Activated CD8-positive, alpha-beta memory T cell treated with anti-CD3 and anti-CD28 coated beads for 36 hours (primary cell): ENCODE data around the gene RBMS1. TPM values are rescaled to one million over a fixed set of nuclear protein-coding genes. Genes with fewer than 3 reads are reported as not detected.
"Not testable (repeated sequence)": the region's sequence is repeated elsewhere in the genome, so short reads cannot be mapped to it uniquely, and the experiment has no call there.

Source experiments
- CTCF ChIA-PET: fragments of 350-600 bp; sonication (Branson Sonifier 250); formaldehyde crosslinking; loops from one replicate; lab custom pipeline; 2021; ENCODE audit warnings: antibody characterized with exemption; lab: Charles Lee
- POLR2A ChIA-PET: fragments of 350-600 bp; sonication (Branson Sonifier 250); formaldehyde crosslinking; loops from one replicate; lab custom pipeline; 2021; ENCODE audit warnings: antibody characterized with exemption; lab: Charles Lee
- total RNA-seq, 2 experiments: library from RNA; stranded (reverse); gene quantifications; one replicate each; pipeline ENCODE4 v1.2.3, GENCODE V29; 2021

RBMS1 gene
- total RNA-seq, 2 experiments from 2014 or later: 40.5 to 42.1 TPM

DNA sequence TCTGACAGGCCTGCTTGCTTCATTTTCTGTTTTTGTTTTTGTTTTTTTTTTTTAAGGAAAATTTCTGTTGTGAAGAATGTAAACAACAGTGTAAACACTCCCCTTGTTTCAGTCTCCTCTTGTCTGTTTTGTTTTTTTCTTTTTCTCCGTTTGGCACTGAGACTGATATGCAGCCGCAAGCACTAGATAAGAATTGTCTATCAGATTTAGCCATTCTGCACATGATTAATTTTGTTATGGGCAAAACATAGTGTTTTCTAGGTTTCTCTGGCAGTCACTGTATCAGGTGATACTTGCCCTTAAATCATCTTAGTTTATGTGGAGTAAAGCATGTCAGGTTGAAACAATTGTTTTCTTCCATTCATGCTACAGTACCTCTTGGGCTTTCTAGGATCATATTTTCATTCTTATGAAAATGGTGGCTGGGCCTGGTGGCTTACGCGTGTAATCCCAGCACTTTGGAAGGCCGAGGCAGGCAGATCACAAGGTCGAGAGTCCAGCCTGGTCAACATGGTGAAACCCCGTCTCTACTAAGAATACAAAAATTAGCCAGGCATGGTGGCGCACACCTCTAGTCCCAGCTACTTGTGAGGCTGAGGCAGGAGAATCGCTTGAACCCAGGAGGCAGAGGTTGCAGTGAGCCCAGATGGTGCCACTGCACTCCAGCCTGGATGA, 12.9 kb upstream of the RBMS1 start:
- CTCF ChIA-PET: no interaction called here
- POLR2A ChIA-PET: no interaction called here

DNA sequence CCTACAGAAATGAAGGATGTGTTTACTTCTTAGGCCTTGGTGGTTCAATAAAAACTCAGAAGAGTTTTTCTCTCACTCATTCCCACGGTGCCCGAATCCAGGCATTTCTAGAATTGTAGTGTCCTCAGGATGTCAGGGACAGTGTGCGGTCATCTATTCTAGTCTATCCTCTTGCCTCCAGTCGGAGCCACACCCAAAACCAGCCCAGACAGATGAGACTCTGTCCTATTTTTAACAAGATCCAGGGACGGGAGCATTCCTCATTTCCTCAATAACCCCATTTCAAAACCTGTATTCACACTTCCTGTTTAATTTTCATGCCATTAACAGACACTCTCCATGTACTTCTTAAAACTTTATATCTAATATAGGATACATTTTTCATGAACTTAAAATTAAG, 11.6 kb upstream of the RBMS1 start:
- ChIA-PET CTCF (no interaction called here), POLR2A (no interaction called here)

DNA sequence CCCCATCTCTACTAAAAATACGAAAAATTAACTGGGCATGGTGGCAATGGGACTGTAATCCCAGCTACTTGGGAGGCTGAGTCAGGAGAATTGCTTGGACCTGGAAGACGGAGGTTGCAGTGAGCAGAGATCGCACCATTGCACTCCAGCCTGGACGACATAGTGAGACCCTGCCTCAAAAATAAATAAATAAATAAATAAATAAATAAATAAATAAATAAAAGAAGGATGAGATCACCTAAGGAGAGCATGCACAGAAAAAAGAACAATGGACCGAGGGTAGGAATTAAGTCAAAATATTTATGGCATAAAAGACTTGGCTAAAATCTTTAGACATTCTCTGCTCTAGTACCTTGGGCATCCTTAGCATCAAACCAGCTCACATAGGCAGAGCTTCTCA, 8.9 kb upstream of the RBMS1 start:
- ChIA-PET POLR2A (no interaction called here), CTCF (no interaction called here)

- POLR2A ChIA-PET: no interaction called here
- CTCF ChIA-PET: no interaction called here
Observed at GRCh38 chr2:160501370-160501769, 7.8 kb upstream of the RBMS1 start.

GRCh38 chr2:160499865-160500264, 6.3 kb upstream of the RBMS1 start:
- POLR2A ChIA-PET: no interaction called here
- CTCF ChIA-PET: no interaction called here

GRCh38 chr2:160498137-160498536, 4.5 kb upstream of the RBMS1 start:
- ChIA-PET CTCF (no interaction called here), POLR2A (no interaction called here)

- CTCF ChIA-PET: no interaction called here
- POLR2A ChIA-PET: no interaction called here
Observed at GRCh38 chr2:160494201-160494644, 616 bp upstream of the RBMS1 start.

- POLR2A ChIA-PET: interaction anchor here (0.7 to 1.0 kb wide), 2 partner anchors 100 to 815 kb away, joined by 4 read pairs; partner anchors contain the start of gene PSMD14
- CTCF ChIA-PET: interaction anchor here (1.4 kb wide), 1 partner anchor 14 kb away, joined by 3 read pairs; no protein-coding TSS in a partner anchor
Observed at GRCh38 chr2:160492401-160493226, 993 bp downstream of the RBMS1 start.

DNA sequence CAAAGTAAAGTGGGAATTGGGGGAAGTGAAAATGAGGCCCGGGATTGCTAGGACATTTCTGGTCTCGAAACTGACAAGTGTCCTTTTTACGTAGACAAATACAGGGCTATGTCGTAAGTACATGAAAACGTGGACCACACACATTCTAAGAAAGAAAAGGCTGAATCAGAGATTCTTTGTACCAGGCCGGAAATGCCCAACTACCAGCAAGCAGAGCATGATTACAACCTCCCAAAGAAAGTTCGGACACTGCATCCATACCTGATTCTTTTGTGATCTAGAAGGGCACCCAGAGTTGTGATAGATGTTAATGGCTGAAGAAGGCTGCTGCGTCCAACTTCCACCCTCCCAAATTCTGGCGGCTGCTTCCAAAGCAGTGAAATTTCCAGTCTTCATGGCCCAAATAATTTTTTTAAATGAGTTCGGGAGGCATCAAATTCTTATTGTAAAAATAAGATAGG, 1.7 kb downstream of the RBMS1 start:
- ChIA-PET POLR2A (no interaction called here), CTCF (no interaction called here)

GRCh38 chr2:160490733-160491685, 2.6 kb downstream of the RBMS1 start:
- ChIA-PET POLR2A (no interaction called here), CTCF (no interaction called here)

- ChIA-PET CTCF (interaction anchor here (0.7 kb wide), 1 partner anchor 319 kb away, joined by 3 read pairs; no protein-coding TSS in a partner anchor), POLR2A (no interaction called here)
Observed at GRCh38 chr2:160489111-160489510, 4.5 kb downstream of the RBMS1 start.

DNA sequence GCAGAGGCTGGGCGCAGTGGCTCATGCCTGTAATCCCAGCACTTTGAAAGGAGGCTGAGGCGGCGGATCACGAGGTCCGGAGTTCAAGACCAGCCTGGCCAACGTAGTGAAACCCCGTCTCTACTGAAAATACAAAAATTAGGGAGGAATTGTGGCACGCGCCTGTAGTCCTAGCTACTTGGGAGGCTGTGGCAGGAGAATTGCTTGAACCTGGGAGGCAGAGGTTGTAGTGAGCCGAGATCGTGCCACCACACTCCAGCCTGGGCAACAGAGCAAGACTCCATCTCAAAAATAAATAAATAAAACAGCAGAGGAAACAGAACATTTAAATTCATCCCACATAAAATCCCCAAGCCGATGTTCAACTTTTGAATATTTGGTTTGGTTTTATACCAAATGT, 5.3 kb downstream of the RBMS1 start:
- CTCF ChIA-PET, POLR2A ChIA-PET: not testable (repeated sequence)

- POLR2A ChIA-PET: interaction anchor here (0.5 kb wide), 1 partner anchor 48 kb away, joined by 3 read pairs; no protein-coding TSS in a partner anchor
- CTCF ChIA-PET: interaction anchor here (1.4 kb wide), 1 partner anchor 53 kb away, joined by 3 read pairs; no protein-coding TSS in a partner anchor
Observed at GRCh38 chr2:160486341-160486740, 7.3 kb downstream of the RBMS1 start.

DNA sequence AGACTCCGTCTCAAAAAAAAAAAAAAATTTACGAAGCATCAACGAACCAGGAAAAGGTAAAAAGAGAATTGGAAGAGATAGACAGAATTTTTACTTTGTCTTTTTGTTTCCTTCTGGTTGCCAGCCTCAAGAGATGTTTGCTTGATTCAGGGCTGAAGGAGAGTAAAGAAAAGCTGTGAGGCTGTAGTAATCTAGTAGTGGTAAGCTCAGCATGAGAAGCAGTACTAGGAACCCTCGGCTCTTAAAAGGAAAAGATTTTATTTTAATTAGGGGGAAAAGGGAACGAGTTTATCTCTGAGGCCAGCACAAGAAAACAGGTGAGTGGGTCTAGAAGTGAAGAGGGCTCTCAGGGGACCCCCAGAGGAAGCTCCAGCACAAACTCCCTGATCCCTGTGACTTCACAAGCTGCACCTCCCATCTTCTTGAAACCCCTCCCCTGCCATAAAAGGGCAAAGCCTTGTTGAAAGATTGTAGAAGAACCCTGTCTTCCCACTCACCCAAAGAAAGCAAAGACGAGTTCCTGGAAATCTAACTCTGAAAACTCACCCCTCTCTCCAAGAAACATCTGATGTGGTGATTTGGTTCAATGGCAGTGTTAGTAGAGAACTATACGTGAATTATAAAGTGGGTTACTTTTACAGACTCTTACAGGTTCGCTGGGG, 8.6 kb downstream of the RBMS1 start:
- POLR2A ChIA-PET: no interaction called here
- CTCF ChIA-PET: no interaction called here

DNA sequence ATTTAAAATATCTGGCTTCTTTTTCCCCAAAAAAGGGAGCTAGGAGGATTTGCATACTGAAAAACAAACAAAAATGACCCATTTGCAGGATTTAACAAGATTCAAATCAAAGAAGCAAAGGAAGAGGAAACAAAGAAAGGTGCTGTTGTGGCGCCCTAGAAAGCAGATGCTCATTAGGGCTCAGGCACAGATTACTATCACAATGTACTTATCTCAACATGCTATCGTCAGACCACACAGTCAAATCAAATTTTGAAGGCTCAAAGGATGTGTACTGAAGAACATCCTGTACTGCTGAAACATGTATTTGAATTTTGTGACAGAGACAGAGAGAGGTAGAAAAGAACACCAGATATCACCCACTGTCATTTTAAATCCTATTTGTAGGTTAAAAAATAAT, 10.9 kb downstream of the RBMS1 start:
- ChIA-PET POLR2A (no interaction called here), CTCF (no interaction called here)

- ChIA-PET POLR2A (no interaction called here), CTCF (no interaction called here)
Observed at GRCh38 chr2:160479269-160479668, 14.3 kb downstream of the RBMS1 start.

GRCh38 chr2:160478660-160479059, 14.9 kb downstream of the RBMS1 start:
- CTCF ChIA-PET: interaction anchor here (0.8 kb wide), 1 partner anchor 14 kb away, joined by 3 read pairs; the partner anchor contains the start of gene RBMS1
- POLR2A ChIA-PET: no interaction called here

GRCh38 chr2:160477032-160477431, 16.6 kb downstream of the RBMS1 start:
- ChIA-PET CTCF (no interaction called here), POLR2A (no interaction called here)
